HUES6 (cell line): ENCODE results near the gene CLMN.
"Not testable (repeated sequence)": the region's sequence is repeated elsewhere in the genome, so short reads cannot be mapped to it uniquely, and the experiment has no call there.

Experiments
- H3K27ac ChIP-seq: 2 replicates; pipeline ENCODE4 v1.7.0; 2013; ENCODE audit warnings: low read depth, mild to moderate bottlenecking, low read length, inconsistent platforms
- H3K27me3 ChIP-seq: 2 replicates; pipeline ENCODE4 v1.6.1; 2013; ENCODE audit warnings: low read length; ENCODE audit not compliant: control insufficient read depth, insufficient read depth
- H3K36me3 ChIP-seq: 2 replicates; pipeline ENCODE4 v1.6.1; 2013; ENCODE audit warnings: low read length; ENCODE audit not compliant: control insufficient read depth, insufficient read depth
- H3K4me1 ChIP-seq: 2 replicates; pipeline ENCODE4 v1.6.1; 2013; ENCODE audit warnings: low read length; ENCODE audit not compliant: control insufficient read depth, insufficient read depth
- H3K4me3 ChIP-seq: 2 replicates; pipeline ENCODE4 v1.5.1; 2013; ENCODE audit warnings: low read depth, low read length
- H3K9ac ChIP-seq: one replicate; pipeline ENCODE4 v1.6.1; 2013; ENCODE audit warnings: mild to moderate bottlenecking, low read length
- H3K9me3 ChIP-seq: 2 replicates; pipeline ENCODE4 v1.6.1; 2013; ENCODE audit warnings: low read depth, low read length; ENCODE audit not compliant: control insufficient read depth, insufficient read depth

Gene CLMN

DNA sequence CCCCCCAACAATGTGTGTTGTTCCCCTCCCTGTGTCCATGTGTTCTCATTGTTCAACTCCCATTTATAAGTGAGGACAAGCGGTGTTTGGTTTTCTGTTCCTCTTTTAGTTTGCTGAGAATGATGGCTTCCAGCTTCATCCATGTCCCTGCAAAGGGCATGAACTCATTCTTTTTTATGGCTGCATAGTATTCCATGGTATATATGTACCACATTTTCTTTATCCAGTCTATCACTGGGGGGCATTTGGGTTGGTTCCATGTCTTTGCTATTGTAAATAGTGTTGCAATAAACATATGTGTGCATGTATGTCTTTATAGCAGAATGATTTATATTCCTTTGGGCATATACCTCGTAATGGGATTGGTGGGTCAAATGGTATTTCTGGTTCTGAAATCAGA lies 118.0 kb downstream of the CLMN start:
- H3K27me3 ChIP-seq, H3K4me3 ChIP-seq, H3K36me3 ChIP-seq, H3K9me3 ChIP-seq, H3K27ac ChIP-seq, H3K9ac ChIP-seq: not testable (repeated sequence)
- peaks cover 24% of the 10 kb centered on the region for H3K4me1 ChIP-seq

DNA sequence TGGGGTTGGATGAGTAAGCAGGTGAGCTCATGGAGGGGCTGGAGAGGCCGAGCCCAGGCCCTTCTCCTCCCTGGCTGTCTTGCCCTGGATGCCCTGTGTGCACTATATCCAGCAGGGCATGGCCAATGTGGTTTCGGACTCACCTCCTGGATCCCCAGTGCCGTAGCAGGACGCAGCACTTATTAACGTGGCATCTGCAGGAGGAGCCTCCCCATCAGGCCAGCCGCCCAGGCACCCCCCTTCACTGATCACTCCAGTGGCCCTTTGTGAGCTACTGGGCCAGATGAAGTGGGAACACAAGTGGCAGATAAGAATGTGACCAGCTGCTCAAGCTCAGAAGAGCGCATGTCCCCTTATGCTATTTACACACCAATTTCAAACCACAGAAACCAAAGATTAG lies 119.3 kb downstream of the CLMN start:
- no peak overlapping the region for H3K9ac ChIP-seq
- no peaks in the 10 kb centered on the region for H3K27me3 ChIP-seq
- peaks cover 24% of the 10 kb centered on the region for H3K4me1 ChIP-seq
- H3K27ac ChIP-seq, result no peak overlapping the region
- 0 out of 2 replicates have a peak, but pooled peaks cover 5% of the 10 kb centered on the region for H3K36me3 ChIP-seq
- H3K9me3 ChIP-seq, result 0 out of 2 replicates have a peak, but pooled peaks cover 5% of the 10 kb centered on the region
- no peak overlapping the region for H3K4me3 ChIP-seq

DNA sequence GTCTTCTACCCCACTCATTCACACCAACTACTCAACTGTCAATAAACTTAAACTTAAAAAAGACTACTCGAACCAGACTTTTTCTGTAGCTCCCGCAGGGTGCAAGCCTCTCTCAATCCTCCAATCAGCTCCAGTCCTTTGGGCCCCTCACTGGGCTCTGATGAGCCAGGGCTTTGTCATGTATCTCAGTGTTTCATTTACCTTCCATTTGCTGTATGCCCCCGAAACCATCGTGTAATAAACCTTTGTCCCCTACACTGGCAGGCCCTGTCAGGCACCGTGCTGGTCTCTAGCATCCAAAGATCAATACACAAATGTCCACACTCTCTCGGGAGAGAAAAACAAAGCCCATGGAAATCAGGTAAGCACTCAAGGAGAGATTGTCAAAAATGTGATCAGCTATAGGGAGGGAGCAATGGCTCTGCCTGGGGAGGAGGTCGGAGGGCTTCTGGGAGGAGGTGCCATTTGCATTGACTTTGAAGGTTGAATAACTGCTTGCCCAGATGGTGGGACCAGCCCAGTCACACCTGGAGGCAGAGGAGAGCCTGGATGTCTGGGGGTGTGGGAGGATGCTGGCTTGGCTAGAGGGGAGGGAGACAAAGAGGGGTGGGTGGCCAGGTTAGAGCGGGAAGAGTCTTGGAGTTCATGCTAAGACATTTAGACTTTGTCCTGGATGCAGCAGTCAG lies 120.3 kb downstream of the CLMN start:
- no peak overlapping the region for H3K27ac ChIP-seq
- no peaks in the 10 kb centered on the region for H3K27me3 ChIP-seq
- H3K36me3 ChIP-seq, result 0 out of 2 replicates have a peak, but pooled peaks cover 5% of the 10 kb centered on the region
- H3K4me1 ChIP-seq, result peaks cover 24% of the 10 kb centered on the region
- H3K9me3 ChIP-seq, result no peaks in the 10 kb centered on the region
- no peak overlapping the region for H3K9ac ChIP-seq
- H3K4me3 ChIP-seq, result no peak overlapping the region

DNA sequence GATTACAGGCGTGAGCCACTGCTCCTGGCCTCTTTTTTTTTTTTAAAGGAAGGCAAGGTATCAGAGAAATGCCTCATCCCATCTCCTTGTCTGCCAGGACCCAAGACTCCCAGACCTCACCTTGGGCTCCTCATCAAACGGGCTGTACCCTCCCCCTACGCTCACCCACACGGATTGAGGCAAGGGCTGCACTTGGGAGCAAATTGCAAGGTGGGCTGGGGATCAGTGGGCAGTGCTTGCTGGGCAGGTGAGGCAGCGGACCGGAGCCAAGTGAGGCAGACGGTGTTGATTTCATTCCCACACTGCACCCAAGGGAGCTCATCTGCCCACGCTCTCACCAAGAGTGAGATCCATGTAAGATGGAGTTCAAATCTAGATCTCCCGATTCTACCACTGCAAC lies 121.4 kb downstream of the CLMN start:
- Histone ChIP-seq H3K27me3 (no peaks in the 10 kb centered on the region), H3K27ac (no peak overlapping the region), H3K36me3 (no peaks in the 10 kb centered on the region), H3K9ac (no peak overlapping the region), H3K4me3 (no peak overlapping the region), H3K9me3 (no peaks in the 10 kb centered on the region), H3K4me1 (peaks cover 24% of the 10 kb centered on the region)

DNA sequence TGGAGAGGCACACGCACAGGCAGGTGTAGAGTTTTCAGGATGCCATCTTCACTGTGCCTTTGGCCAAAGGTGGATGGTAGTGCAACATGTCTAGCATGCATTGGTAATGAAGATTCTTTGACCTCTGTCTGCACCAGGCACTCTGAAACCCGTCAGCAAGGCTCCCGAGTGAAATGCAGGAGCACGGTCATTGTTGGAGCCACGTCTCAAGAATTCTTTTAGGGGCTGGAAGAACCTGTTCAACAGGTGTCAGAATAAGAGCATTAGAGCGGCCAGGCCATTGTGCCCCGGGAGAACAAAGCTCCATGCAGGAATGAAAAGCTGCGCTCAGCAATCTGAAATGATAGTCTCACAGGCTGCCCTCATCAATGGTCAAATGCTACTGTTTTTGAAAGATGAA lies 122.2 kb downstream of the CLMN start:
- Histone ChIP-seq H3K36me3 (no peaks in the 10 kb centered on the region), H3K27me3 (no peaks in the 10 kb centered on the region), H3K27ac (no peak overlapping the region), H3K9ac (no peak overlapping the region), H3K4me1 (peaks cover 24% of the 10 kb centered on the region), H3K4me3 (no peak overlapping the region), H3K9me3 (no peaks in the 10 kb centered on the region)

DNA sequence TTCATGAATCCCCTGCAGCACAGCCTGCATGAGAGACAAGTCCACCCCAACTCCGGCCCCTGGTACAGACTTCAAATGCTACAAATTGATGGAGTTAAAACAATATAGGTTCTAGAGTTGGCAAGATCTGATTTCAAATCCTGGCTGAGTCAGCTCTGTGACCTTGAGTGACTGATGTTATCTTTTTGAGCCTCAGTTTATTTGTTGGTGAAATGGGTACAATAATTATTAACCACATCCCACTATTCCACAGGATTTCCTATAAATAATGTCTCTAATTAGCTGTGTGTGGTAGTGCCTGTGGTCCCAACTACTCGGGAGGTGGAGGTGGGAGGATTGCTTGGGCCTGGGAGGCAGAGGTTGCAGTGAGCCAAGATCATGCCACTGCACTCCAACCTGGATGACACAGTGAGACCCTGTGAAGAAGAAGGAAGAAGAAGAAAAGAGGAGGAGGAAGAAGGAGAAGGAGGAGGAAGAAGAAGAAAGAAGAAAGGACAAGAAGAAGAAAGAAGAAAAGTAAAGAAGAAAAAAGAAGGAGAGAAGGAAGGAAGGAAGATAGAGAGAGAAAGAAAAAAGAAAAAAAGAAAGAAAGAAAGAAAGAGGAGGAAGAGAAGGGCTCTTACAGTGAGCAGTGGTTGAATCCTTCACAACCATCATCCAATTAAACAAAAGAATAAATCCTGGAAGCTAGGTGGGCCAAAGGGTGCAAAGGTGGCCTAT lies 122.7 kb downstream of the CLMN start:
- H3K9ac ChIP-seq, result no peak overlapping the region
- H3K4me3 ChIP-seq, result no peak overlapping the region

DNA sequence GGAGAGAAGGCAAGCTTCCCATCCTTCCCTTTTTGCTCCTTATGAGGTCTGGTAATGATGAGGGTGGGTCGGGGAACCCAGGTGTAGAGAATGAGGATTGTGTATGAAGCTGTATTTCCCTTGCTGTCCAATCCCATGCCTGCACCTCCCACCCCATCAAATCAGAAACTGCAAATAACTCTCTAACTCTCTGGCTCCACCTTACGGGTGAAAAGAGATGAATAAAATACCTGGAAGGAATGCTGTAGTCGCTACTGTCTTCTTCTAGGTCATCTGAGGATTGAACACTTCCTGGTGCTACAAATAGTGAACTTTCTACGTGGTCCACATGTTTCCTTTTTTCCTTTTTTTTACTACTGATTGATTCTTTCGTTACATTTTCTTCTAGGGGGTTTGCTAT lies 123.4 kb downstream of the CLMN start:
- Histone ChIP-seq H3K9me3 (no peaks in the 10 kb centered on the region), H3K9ac (no peak overlapping the region), H3K4me3 (no peak overlapping the region), H3K27ac (no peak overlapping the region), H3K36me3 (no peaks in the 10 kb centered on the region), H3K27me3 (no peaks in the 10 kb centered on the region), H3K4me1 (peaks cover 24% of the 10 kb centered on the region)

More for the DNA sequence above, 122.7 kb downstream of the CLMN start:
- no peaks in the 10 kb centered on the region for H3K27me3 ChIP-seq
- no peaks in the 10 kb centered on the region for H3K36me3 ChIP-seq
- H3K9me3 ChIP-seq, result no peaks in the 10 kb centered on the region
- peaks cover 24% of the 10 kb centered on the region for H3K4me1 ChIP-seq
- no peak overlapping the region for H3K27ac ChIP-seq

DNA sequence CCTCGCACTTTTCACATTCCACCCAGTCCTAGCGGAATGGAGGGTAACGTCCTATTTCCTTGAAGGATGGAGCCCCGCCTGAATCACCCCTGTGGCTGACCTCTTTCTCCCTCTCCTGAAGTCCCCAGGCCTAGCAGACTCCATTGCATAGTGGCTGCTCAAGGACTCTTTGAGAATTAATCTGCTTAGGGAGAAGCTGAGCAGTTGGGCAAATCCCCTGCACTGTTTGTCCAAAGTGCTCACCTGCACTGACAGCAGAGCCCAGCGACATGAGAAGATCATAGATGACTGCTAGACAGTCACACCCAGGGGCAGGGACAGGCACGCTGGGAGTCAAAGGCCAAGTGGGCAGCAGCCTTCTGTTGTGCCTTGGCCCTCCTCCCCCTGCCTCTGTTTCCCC lies 124.7 kb downstream of the CLMN start:
- Histone ChIP-seq H3K9ac (no peak overlapping the region), H3K4me3 (no peak overlapping the region), H3K27ac (no peak overlapping the region), H3K9me3 (no peaks in the 10 kb centered on the region), H3K4me1 (peaks cover 19% of the 10 kb centered on the region), H3K36me3 (no peaks in the 10 kb centered on the region), H3K27me3 (no peaks in the 10 kb centered on the region)

DNA sequence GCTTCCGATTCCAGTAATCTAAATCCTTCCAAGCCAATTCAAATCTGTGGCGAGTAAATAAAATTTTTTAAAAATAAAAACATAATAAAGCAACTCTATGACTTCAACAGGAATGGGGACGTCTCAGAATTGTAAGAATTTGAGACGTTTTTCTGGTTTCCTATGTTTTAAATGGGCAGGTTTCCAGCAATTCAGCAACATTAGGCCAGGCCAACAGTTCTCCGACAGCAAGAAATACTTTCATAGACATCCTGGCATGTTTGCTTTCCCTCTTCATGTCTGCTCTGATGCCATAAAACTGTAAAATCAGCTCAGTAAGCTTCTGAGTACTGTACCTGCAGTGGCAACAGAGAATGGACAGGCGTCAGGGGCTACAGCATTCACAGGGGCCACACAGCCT lies 126.6 kb downstream of the CLMN start:
- Histone ChIP-seq H3K36me3 (no peaks in the 10 kb centered on the region), H3K27ac (no peak overlapping the region), H3K9ac (no peak overlapping the region), H3K4me3 (no peak overlapping the region), H3K27me3 (no peaks in the 10 kb centered on the region), H3K4me1 (peaks cover 3% of the 10 kb centered on the region; the same call in 1 of the 2 replicates), H3K9me3 (peaks cover 2% of the 10 kb centered on the region; the same call in 1 of the 2 replicates)

DNA sequence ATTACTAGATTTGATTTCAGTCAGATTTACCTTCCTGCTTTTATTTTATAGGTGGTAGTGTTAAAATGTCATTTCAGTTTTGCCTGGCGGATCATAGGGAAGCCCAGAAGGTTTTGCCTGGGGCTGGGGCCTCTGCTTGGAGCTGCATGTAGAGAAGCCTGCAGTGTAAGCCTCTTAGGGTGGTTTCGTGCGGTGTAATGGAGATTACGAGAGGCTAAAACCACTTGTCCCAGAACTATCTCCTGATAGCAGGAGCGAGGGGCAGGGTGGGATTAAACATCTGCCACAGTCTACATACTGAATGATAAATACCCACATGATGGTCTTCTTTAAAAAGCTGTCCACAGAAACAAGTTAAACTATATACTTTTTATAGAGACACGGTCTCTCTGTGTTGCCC lies 127.4 kb downstream of the CLMN start:
- Histone ChIP-seq H3K4me1 (peaks cover under 1% of the 10 kb centered on the region; the same call in 1 of the 2 replicates), H3K4me3 (no peak overlapping the region), H3K27me3 (no peaks in the 10 kb centered on the region), H3K9me3 (peaks cover 3% of the 10 kb centered on the region; the same call in 1 of the 2 replicates), H3K27ac (no peak overlapping the region), H3K36me3 (no peaks in the 10 kb centered on the region), H3K9ac (no peak overlapping the region)

DNA sequence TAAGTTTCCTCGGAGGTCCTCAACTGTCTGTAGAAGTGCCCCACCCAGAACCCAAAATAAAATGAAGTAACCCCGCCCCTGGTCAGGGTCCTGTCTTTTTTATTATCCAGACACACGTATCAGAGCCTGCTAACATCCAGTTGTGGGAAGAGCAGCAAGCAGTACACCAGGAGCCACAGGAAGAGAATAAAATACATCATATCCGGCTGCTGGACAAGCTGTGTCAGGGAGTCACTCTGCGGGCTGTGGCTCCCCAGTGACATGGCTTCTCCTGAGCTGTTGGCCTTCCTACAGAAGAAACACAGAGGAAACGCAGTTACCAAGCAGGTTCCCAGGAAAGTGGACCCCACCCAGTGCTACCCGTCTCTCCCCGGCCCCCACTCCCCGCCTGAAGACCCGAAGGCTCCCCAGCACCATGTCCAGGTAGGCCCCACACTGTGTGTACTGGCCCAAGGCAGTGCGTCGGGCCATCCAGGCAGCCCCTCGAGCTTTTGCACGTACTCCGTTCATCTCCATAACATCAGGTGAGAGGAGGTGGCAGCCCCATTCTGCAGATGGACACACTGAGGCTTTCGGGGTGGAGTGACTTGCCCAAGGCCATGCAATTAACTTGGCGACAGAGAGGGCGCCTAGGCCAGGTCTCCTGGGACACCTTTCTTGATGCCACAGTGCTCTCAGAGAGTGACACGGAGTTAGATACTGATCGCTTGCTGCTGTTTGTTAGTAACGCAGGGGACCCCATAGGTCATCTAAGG lies 128.1 kb downstream of the CLMN start:
- H3K4me3 ChIP-seq, result no peak overlapping the region
- no peaks in the 10 kb centered on the region for H3K27me3 ChIP-seq
- H3K27ac ChIP-seq, result no peak overlapping the region
- H3K9ac ChIP-seq, result no peak overlapping the region
- H3K36me3 ChIP-seq, result no peaks in the 10 kb centered on the region
- no peaks in the 10 kb centered on the region for H3K4me1 ChIP-seq
- H3K9me3 ChIP-seq, result peaks cover 3% of the 10 kb centered on the region; the same call in 1 of the 2 replicates
